Type B pancreatic cell (in vitro differentiated cells): ENCODE measurements around the gene SLC6A3. TPM values are rescaled to one million over a fixed set of nuclear protein-coding genes. Genes with fewer than 3 reads are reported as not detected.
A peak's percentile ranks its signal among the peaks of the same experiment; 100 is the strongest.

Source experiments
- DNase-seq: peaks from one replicate; pipeline ENCODE4 v3.0.0; 2021; ENCODE audit warnings: mixed read lengths; ENCODE audit not compliant: unreplicated experiment; ENCODE audit errors: extremely low spot score
- H3K27ac Mint-ChIP-seq: 2 replicates; pipeline ENCODE4 v1.8.0; 2021; ENCODE audit warnings: mild to moderate bottlenecking, mixed read lengths
- H3K27me3 Mint-ChIP-seq: 2 replicates; pipeline ENCODE4 v1.8.0; 2021; ENCODE audit warnings: mixed read lengths
- H3K36me3 Mint-ChIP-seq: 2 replicates; pipeline ENCODE4 v1.8.0; 2021; ENCODE audit warnings: mixed read lengths
- H3K4me1 Mint-ChIP-seq: one replicate; pipeline ENCODE4 v1.8.0; 2021; ENCODE audit warnings: mixed read lengths; ENCODE audit not compliant: unreplicated experiment
- H3K4me3 Mint-ChIP-seq: 2 replicates; pipeline ENCODE4 v1.8.0; 2021; ENCODE audit warnings: mild to moderate bottlenecking, mixed read lengths
- H3K9me3 Mint-ChIP-seq: 2 replicates; pipeline ENCODE4 v1.8.0; 2021; ENCODE audit warnings: mixed read lengths
- CTCF ChIP-seq: fragments of 200-600 bp; sonication (generic); conservative IDR thresholded peaks from 2 replicates; pipeline ENCODE4 v1.5.0; 2021; ENCODE audit warnings: antibody characterized with exemption, mild to moderate bottlenecking
- total RNA-seq: library from RNA; stranded (reverse); gene quantifications from 2 replicates; pipeline ENCODE4 v1.2.1, GENCODE V29; 2021; ENCODE audit warnings: low replicate concordance

Gene SLC6A3
- total RNA-seq, 1 donor from 2014 or later, result 0.19 TPM

GRCh38 chr5:1438871-1439270 is 6.4 kb downstream of the SLC6A3 start:
- H3K27me3 Mint-ChIP-seq, result peaks cover 69% of the 10 kb centered on the region
- H3K4me1 Mint-ChIP-seq, result no peaks in the 10 kb centered on the region
- TF ChIP-seq CTCF, result no peak
- DNase-seq, result peak; percentile 62
- H3K27ac Mint-ChIP-seq, result no peak overlapping the region
- H3K9me3 Mint-ChIP-seq, result peaks cover under 1% of the 10 kb centered on the region
- no peak overlapping the region for H3K4me3 Mint-ChIP-seq
- no peaks in the 10 kb centered on the region for H3K36me3 Mint-ChIP-seq

- H3K4me3 Mint-ChIP-seq, result no peak overlapping the region
- no peak for TF ChIP-seq CTCF
- H3K9me3 Mint-ChIP-seq, result peaks cover 7% of the 10 kb centered on the region
- no peak overlapping the region for H3K27ac Mint-ChIP-seq
- H3K27me3 Mint-ChIP-seq, result peaks cover 68% of the 10 kb centered on the region
- H3K36me3 Mint-ChIP-seq, result no peaks in the 10 kb centered on the region
- DNase-seq, result no peak
- H3K4me1 Mint-ChIP-seq, result no peaks in the 10 kb centered on the region
Measured at GRCh38 chr5:1437876-1438559, 7.2 kb downstream of the SLC6A3 start.

- Mint-ChIP-seq H3K27me3 (peaks cover 61% of the 10 kb centered on the region), H3K9me3 (peaks cover 7% of the 10 kb centered on the region), H3K4me3 (no peak overlapping the region), H3K27ac (no peak overlapping the region), H3K36me3 (no peaks in the 10 kb centered on the region), H3K4me1 (no peaks in the 10 kb centered on the region)
- no peak for TF ChIP-seq CTCF
- no peak for DNase-seq
Measured at GRCh38 chr5:1437226-1437829, 7.9 kb downstream of the SLC6A3 start.

DNA sequence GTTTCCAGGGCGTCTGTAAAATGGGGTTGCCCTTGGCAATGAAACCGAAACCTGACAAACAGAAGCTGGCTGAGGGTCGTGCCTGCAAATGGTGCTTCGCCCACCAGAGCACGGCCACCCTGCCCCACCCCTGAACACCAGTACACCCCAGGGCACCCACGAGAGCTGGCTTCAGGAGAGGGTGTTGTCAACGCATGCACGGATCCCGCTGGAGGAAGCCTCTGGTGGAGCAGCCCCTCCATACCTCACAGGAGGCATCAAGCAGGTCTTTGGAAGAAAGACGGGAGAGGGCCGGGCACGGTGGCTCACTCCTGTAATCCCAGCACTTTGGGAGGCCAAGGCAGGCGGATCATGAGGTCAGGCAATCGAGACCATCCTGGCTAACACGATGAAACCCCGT is 8.6 kb downstream of the SLC6A3 start:
- DNase-seq, result peak; percentile 62
- TF ChIP-seq CTCF, result no peak
- Mint-ChIP-seq H3K27me3 (peaks cover 58% of the 10 kb centered on the region), H3K9me3 (peaks cover 7% of the 10 kb centered on the region), H3K4me1 (no peaks in the 10 kb centered on the region), H3K4me3 (no peak overlapping the region), H3K36me3 (no peaks in the 10 kb centered on the region), H3K27ac (no peak overlapping the region)

DNA sequence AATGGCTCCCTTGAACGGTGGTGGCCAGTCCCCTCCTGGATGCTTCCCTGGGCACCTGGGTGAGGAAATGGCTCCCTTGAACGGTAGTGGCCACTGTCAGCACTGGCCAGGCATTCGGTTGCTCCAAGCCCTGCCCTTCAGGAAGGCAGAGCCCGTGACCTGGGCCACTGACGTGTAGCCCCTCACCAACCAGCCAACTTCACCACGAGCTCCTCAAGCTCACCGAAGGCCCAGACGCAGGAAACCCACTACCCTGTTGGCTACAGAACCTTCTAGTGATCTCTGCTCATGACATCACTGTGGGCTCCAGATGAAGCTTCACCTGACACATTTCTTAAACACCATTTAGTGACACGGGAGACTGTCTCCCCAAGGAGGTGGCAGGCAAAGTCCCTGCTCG is 9.2 kb downstream of the SLC6A3 start:
- TF ChIP-seq CTCF, result no peak
- Mint-ChIP-seq H3K4me3 (no peak overlapping the region), H3K27ac (no peak overlapping the region), H3K4me1 (no peaks in the 10 kb centered on the region), H3K9me3 (peaks cover 7% of the 10 kb centered on the region), H3K36me3 (no peaks in the 10 kb centered on the region), H3K27me3 (peaks cover 51% of the 10 kb centered on the region)
- DNase-seq, result no peak
